Right renal pelvis (tissue), 4 donors: ENCODE results near the gene CACNG3. TPM values are rescaled to one million over a fixed set of nuclear protein-coding genes. Genes with fewer than 3 reads are reported as not detected.
"Not testable (repeated sequence)": the region's sequence is repeated elsewhere in the genome, so short reads cannot be mapped to it uniquely, and the experiment has no call there.

Experiments used
- DNase-seq, 4 donors: peaks; one replicate each; pipeline ENCODE4 v3.0.0-alpha.2; 2013; ENCODE audit warnings: low read depth in 4 of 4, low spot score in 3 of 4, missing footprints in 1 of 4
- polyA plus RNA-seq, 4 donors: library from polyadenylated mRNA; unstranded; fragments of 120-200 nt; gene quantifications; one replicate each; pipeline ENCODE4 v1.2.1, GENCODE V29; 2013; ENCODE audit not compliant: insufficient read length in 4 of 4

The CACNG3 gene
- polyA plus RNA-seq: under 1 TPM in 1 of 4 donors, not detected in 3; 0.01 TPM

DNA sequence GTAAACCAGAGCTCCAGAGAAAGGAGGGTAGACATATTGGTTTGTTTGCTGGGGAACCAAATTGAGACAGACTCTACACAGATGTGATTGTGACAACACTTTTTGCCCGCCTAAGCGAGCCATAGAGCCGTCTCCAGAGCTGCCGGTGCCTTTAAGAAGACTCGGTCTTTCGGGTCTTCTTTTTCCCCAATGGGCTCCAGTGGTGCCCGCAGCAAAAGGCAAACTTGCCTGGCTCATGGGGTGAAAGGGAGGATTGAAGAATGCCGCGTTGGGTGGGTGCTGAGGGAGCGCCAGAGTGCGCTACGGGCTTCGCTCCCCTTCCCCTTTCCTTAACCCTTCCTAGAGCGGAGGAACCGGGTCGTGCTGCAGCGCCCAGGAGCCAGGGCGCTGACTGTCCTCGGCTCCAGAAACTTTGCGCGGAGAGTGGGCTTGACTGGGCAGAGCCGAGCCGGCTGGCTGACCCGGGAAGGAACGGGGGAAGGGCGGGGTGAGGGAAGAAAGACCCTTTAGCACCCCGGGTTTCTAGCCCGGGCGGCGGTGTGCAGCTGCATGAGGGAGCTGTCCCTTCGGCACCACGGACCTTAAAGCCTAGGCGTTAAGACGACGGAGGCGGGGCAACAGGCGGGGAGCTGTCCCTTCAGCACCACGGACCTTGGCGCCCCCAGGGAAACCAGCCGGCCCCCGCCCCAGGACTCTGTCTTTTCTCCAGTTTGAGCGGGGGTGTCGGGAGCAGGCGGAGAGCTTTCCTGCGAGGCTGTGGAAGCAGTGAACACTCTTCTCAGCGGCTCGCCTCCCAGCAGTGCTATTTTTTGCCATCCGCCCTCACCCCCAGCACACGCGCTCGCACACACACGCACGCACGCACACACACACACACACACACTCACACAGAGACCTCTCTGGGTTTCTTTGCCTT, at the start of gene CACNG3:
Gene CACNG3, plus strand, starts transcription at position 880 of the 916 bp plus-strand sequence. CDS start 420 bp downstream, outside the sequence.
- DNase-seq: peak; percentile 55 to 76 (median 67)

DNA sequence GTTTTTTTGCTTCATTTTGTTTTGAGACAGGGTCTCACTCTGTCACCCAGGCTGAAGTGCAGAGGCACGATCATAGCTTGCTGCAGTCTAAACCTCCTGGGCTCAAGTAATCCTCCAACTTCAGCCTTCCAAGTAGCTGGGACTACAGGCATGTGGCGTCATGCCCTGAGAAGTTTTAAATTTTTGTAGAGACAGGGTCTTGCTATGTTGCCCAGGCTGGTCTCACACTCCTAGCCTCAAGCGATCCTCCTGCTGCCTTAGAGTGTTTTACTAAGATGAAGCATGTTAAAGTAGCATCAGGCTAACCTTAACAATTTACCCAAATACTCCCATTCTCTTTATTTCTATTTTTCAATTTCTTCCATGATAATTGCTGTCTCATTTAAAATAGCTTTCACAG, 49.2 kb upstream of the CACNG3 start:
- DNase-seq: no peak

DNA sequence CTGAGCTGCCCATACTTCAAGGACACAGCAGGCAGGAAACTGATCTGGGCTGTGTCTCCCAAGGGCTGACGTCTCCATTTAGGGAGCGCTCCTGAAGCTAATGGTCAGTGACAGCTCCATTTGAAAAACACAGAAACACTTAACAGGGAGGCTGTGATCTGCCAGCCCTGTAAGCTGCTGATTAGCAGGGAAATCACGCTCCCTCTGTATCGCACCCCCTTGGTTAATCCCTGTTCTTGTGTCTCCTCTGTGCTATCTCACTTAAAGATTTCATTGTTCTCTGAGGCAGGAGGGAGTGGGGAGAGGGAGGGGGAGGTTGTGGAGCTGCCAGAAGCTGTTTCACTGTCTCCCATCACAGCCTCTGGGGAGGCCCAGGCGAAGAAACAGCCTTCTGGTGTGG, 47.4 kb upstream of the CACNG3 start:
- no peak for DNase-seq

DNA sequence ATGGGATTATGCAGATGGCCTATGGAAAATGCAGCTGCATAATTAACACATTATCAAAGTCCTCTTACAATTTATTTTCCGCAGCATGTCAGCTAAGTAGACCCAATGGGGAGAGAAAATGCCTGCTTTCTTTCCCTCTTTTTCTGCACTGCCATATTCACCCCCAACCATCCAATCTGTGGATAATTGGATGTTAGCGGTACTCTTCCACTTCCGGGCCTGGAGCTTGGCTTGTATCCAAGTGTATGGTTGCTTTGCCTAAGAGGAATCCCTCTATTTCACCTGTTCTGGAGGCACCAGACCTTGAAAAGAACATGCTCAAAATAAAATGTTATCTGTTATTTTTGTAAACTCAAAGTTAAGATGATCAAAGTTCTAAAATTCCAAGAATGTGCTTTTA, 41.1 kb upstream of the CACNG3 start:
- no peak for DNase-seq

DNA sequence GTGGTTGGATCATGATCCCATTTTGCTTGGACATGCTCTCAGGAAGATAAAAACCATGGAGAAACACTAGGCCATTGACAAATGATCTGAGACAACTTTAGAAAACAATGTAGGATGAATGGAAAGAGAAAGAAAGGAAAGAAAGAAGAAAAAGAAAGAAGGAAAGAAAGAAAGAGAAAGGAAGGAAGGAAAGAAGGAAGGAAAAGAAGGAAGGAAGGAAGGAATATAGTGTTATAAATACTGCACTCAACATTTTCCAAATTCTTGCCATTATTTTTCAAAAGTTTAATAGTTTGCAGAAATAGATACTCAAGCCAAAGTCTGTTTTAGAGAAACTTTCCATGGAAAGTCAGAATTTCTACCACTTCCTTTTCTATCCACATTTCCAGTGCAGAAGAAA, 39.2 kb upstream of the CACNG3 start:
- DNase-seq: no peak

DNA sequence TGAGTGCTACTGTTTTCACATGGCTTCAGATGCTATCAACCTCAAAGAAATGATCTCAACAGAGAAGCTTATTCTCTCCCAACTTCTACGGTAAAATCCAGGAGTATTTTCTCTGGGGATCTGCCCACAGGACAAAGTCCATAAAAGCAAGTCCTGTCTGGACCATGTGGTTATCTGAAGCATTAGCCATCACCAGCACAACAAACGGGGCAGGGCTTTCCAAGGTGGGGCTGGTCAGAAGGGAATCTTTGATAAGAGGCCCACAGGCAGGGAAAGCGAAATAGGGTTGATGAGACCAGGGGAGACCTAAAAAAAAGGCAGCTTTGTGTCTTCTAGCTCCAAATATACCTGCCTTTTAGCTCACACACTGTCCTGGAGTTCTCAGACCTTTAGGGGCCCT, 38.7 kb upstream of the CACNG3 start:
- no peak for DNase-seq

DNA sequence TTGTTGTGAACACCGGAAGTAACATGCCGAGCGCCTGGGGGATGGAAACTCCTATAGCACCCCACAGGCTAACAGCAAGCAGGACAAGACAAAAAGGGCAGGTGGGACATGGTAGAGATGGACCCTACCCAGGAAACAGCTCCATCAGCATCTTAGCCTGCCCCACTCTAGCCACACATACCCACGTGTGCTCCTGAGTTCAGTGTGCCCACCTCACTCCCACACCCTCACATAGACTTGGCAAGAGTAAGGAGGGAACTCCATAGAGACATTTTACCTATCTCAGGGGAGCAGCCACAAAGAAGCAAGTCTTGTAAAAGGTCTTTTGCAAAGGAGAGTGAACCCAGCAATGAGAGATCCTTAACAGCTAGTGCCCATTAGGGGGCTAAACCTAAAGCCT, 37.8 kb upstream of the CACNG3 start:
- no peak for DNase-seq

DNA sequence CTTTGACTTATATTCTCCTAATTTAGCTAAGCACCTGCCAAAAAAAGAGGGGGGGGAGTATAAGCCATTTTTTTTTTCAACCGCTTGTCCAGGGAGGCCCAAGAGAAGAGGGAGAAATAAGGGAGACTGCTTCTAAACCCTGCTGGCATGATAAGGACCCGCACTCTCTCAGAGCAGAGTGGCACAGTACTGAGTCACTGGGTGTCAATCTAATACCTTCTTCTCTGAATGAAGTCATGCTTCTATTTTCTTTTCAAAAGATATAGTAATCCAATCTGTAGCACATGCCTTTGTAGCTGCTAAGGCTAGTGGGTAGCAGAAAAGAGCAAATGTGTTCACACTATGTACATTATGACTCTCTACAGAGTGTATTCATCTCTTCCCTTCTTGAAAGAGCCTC, 34.9 kb upstream of the CACNG3 start:
- DNase-seq: no peak

DNA sequence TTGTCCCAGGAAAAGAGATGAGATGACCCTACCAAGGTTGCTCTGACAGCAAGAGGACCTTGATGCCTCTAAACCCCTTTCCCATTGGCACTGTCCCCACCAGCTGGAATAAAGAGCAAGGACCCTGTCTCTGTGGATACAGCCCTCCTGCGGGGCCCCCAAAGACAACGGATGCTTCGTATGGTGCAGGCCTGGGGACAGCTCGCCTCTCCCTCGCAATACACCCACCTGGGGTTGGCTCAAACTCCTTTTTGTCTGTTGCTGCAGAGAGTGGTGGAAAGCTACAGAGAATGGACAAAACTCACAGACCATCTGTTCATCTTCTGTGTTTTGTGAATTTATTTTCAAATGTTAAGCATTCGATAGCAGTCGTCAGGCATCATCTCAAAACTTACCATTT, 27.6 kb upstream of the CACNG3 start:
- no peak for DNase-seq

DNA sequence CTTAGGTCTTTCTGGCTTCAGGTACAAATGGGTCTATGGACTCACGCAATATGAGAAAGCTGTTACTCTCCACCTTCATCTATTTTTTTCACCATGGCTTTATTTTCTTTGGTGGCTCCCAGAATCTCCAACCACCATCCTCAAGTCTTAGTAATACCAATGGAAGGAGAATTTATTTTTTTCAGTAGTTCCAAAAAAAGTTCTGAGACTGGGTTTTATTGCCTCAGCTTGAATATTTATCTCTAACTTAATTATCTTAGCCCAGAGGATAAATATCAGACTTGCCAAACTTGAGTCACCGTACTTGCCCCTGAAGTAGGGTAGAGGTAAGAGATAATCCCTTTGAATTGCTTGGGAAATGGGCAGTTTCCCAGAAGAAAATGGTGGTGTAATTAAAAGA, 23.2 kb upstream of the CACNG3 start:
- no peak for DNase-seq

DNA sequence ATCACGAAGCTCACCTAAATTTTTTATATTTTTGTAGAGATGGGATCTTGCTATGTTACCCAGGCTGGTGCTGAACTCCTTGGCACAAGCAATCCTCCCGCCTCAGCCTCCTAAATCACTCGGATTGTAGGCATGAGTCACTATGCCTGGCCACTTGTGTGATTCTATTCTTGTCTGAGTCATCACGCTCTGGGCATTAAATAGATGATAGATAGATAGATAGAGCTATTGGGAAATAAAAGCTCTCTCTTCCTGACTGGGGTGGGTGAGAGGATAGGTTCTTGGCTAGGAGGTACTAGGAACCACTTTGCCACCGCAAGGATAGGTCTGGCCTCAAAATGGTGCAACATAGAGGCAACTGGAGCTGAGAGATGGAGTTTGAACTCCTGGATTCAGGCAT, 21.4 kb upstream of the CACNG3 start:
- no peak for DNase-seq

DNA sequence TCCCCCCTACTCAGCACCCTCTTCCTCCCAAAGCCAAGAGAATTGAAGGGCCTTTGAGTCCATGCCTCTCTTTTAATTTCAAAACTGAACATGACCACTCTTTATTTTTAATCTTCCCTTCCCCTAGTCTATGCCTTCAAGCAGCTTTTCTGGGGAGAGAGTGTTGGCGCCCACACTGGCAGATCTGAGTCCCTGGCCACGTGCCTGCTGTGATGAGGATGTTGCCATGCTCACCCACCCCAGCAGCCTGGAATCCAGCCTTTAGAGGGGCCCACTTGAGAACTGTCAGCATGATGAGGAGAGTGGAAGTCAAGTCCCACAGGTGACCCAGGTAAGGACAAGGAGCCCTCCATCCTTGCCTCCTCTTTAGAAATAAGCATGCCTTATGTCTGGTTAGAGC, 20.3 kb upstream of the CACNG3 start:
- no peak for DNase-seq

DNA sequence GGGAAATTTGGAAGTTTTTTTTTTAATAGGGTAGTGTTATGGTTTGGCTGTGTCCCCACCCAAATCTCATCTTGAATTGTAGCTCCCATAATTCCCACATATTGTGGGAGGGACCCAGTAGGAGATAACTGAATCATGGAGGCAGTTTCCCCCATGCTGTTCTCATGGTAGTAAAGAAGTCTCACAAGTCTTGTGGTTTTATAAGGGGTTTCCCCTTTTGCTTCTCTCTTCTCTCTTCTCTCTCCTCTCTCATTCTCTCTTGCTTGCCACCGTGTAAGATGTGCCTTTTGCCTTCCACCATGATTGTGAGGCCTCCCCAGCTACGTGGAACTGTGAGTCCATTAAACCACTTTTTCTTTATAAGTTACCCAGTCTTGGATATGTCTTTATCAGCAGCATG, 17.3 kb upstream of the CACNG3 start:
- not testable (repeated sequence) for DNase-seq

DNA sequence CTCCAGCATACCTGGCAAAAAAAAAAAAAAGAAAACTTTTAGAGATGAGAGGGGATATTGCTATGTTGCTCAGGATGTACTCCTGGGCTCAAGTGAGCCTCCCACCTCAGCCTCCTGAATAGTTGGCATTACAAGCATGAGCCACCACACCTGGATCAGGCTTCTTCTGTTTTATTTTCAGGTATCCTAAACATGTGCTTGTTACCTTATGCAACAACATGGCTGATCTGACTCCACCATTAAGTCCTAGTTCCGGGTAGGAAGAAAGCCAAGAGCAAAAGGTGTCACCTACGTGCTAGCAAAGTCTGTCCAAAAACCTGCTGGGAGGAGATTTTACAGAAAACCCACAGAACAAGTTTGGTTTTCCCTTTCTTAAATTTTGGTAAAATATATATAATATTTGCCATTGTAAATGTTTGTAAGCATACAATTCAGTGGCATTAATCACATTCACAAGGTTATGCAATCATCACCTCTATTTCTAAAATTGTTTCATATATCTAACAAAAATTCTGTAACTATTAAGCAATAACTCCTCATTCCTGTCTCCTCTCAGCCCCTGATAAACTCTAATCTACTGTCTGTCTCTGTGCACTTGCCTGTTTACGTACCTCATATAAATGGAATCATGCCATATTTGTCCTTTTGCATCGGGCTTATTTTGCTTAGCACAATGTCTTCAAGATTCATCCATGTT, 9.1 kb upstream of the CACNG3 start:
- DNase-seq: no peak

DNA sequence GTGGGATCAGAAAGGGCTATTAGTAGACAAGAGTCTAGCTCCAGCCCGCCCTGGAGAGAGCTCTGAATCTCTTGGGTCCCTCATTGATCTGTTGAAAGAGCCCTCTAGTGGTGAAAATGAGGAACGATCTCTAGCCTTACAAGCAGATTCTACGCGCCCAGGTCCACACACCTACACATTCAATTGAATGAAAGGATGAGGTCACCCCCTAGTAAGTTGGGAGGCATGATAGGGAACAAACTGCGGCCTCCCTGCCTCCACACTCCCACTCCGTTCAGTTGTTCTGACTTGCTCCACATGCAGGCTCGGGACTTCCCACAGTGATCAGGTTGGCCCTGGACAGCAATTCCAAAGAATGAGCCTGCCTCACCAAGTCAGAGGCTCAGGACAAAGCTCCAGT, 2.9 kb upstream of the CACNG3 start:
- peak in 1 of 4 donors; percentile 10 for DNase-seq

DNA sequence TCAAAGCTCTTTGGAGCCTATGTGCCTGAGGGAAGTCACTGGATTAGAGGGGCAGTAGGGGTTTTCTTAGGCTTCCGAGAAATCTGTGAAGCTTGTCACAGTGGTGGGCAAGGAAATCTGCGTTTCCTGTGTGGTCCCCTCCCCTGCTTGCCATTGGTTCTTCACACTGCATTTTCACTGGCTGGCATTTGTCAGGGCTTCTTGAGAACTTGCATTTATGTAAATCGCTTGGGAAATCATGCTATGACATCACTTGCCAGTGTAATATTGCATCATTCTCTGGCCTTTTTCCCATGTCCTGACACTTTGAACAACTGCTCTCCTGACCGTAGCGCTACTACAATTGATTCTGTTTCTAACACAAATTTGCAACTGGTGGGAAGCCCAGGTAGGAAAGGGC, 1.8 kb downstream of the CACNG3 start:
- no peak for DNase-seq

DNA sequence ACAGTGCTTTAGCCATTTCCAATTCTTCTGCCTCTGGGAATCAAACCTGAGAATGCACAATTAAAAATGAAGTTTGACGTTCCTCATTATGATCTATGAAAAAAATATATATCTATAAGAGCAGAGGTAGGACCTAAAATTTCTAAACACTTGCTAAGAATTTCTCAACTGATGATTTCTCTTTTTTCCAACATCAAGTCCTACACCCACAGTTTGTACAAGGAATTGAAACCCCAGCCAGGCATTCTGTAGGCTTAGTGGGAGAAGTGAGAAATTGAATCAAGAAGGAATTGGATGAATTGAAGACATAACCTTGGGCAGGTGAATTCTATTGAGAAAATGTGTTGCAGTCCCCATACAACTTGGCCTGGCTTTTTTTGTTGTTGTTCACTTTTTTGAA, 2.7 kb downstream of the CACNG3 start:
- DNase-seq: no peak

DNA sequence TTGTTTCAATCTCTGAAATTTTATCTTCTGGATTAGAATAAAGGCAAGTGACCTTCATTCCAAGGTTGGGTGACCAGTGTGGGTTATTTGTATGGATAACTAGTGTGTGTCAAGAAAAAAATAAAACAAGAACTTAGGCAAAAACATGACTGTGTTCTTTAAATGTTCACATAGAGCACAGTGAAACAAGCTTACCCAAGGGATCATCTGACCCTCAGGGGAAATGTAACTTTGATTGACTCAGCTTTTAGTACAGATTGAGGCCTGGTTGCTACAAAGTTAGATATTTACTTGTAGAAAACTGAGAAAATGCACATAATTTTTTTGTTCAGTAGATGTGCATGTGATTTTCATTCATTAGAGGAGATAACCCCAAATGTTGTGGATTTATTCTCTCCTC, 6.7 kb downstream of the CACNG3 start:
- no peak for DNase-seq

DNA sequence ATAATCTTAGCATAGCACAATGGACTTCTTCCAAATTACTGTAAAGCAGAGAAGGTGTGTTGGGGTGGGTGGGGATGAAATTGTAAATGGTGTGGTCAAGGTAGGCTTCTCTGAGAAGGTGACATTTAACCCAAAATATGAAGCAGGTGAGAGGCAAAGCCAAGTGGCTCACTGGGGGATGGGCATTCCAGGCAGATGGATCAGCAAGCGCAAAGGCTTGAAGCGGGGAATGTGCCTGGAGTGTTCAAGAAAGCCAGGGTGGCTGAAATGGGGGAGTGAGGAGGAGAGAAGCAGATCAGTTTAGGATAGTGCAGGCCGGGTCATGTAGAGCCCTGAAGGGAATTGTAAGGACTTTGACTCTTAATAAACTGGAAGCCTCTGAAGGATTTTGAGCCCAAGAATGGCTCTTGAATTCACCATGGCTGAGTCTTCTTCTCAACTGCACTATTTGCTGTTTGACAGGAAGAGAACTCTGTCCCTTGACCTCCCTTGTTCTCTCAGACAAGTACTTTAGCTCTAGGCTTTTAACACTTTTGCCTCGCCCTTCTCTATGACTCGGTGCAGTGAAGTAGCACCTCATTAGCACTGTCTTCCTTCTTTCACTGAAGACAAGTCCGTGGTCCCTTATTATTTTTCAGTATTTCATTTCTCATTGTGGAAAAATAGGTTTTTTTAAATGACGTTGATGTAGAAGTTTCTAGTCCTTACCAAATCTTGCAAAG, 14.7 kb downstream of the CACNG3 start:
- no peak for DNase-seq

DNA sequence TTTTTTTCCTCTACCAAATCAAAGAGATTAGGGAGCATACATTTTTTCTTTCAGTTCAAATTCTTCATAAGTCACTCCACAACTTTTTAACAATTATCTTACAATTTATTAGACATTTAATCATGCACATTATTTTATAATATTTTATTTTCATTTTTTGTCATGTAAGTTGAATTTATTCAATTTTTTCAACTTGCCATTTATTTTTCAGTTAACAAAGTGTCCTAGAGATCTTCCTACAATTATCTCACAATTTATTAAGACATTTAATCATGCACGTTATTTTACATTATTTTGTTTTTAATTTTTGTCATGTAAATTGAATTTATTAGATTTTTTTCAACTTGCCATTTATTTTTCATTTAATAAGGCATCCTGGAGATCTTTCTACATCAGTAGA, 16.2 kb downstream of the CACNG3 start:
- no peak for DNase-seq

DNA sequence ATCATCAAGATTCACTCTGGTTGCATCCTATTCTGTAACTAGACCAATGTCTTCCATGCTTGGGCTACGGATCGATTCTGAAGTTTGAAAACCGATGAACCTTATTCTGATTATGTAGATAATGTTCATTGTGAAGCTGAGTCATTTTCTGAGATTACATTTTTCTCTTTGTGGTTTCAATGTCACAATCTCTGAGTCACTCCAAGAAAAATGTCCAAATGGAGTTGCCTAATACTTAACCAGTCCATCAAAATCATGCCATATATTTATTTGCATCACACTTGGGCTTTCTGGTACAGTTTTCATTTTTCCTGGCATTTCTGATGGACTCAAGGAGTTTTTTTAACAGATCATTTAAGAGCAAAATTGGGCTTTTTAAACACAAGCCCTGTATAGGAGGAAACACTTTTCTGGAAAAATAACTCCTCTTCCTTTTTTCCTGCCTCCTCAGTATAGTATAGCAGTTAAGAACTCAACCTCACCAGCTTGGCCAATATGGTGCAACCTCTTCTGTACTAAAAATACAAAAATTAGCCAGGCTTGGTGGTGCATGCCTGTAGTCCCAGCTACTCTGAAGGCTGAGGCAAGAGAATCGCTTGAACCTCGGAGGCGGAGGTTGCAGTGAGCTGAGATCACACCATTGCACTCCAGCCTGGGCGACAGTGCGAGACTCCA, 17.5 kb downstream of the CACNG3 start:
- DNase-seq: no peak
